Activated CD4-positive, alpha-beta T cell treated with anti-CD3 and anti-CD28 coated beads, Interleukin-2, amount 50 U/mL, for 16 hours (primary cell): Measurements from ENCODE around the gene NPDC1.

Experiments used
- DNase-seq: peaks from one replicate; pipeline ENCODE4 v3.0.0-alpha.2; 2020

The NPDC1 gene

GRCh38 chr9:137055385-137056364 lies 9.7 kb upstream of the NPDC1 start:
- DNase-seq, result no peak

GRCh38 chr9:137054932-137055384 lies 9.0 kb upstream of the NPDC1 start:
- DNase-seq, result no peak

- peak; percentile 35 for DNase-seq
Observed at GRCh38 chr9:137053944-137054931, 8.3 kb upstream of the NPDC1 start, which contains the start of gene ENTPD2. TSS of gene ENTPD2 (minus strand) at chr9:137054061. CDS start at chr9:137053997, 64 bp downstream.

- no peak for DNase-seq
Observed at GRCh38 chr9:137052998-137053943, 7.3 kb upstream of the NPDC1 start.

- no peak for DNase-seq
Observed at GRCh38 chr9:137052293-137052692, 6.3 kb upstream of the NPDC1 start.

- no peak for DNase-seq
Observed at GRCh38 chr9:137051145-137051724, 5.3 kb upstream of the NPDC1 start.

- no peak for DNase-seq
Observed at GRCh38 chr9:137050570-137050969, 4.6 kb upstream of the NPDC1 start.

- DNase-seq, result peak; percentile 73
Observed at GRCh38 chr9:137049544-137050449, 3.8 kb upstream of the NPDC1 start.

- no peak for DNase-seq
Observed at GRCh38 chr9:137048655-137049543, 2.9 kb upstream of the NPDC1 start.

- peak; percentile 48 for DNase-seq
Observed at GRCh38 chr9:137045294-137046087, 486 bp downstream of the NPDC1 start.

- no peak for DNase-seq
Observed at GRCh38 chr9:137044502-137045177, 1.3 kb downstream of the NPDC1 start.

GRCh38 chr9:137044037-137044436 lies 1.9 kb downstream of the NPDC1 start:
- DNase-seq, result no peak

GRCh38 chr9:137042751-137043727 lies 2.9 kb downstream of the NPDC1 start:
- DNase-seq, result no peak

GRCh38 chr9:137041124-137041523 lies 4.9 kb downstream of the NPDC1 start:
- no peak for DNase-seq

GRCh38 chr9:137040568-137040967 lies 5.4 kb downstream of the NPDC1 start:
- DNase-seq, result no peak

- DNase-seq, result no peak
Observed at GRCh38 chr9:137039611-137040366, 6.2 kb downstream of the NPDC1 start.
